Hematopoietic multipotent progenitor cell treated with erythropoietin and hydrocortisone succinate and interleukin-3 and kit ligand, for 8 days (in vitro differentiated cells): ENCODE data around the gene POLR2J.

Source experiments
- DNase-seq: peaks from one replicate; pipeline ENCODE4 v3.0.0-alpha.2; 2015

POLR2J gene

GRCh38 chr7:102434039-102434486, 44.7 kb downstream of the POLR2J start:
- DNase-seq, result no peak

GRCh38 chr7:102433219-102434038, 45.3 kb downstream of the POLR2J start, which contains the start of gene ORAI2:
TSS of gene ORAI2 (plus strand) at chr7:102433575. CDS start at chr7:102438957, 5,382 bp downstream.
- peak; percentile 56 for DNase-seq

- DNase-seq, result no peak
Measured at GRCh38 chr7:102432442-102433218, 46.1 kb downstream of the POLR2J start.

- DNase-seq, result peak; percentile 35
Measured at GRCh38 chr7:102431617-102432298, 47.0 kb downstream of the POLR2J start.

- no peak for DNase-seq
Measured at GRCh38 chr7:102429141-102429899, 49.4 kb downstream of the POLR2J start.

- no peak for DNase-seq
Measured at GRCh38 chr7:102427019-102427405, 51.7 kb downstream of the POLR2J start.

GRCh38 chr7:102426268-102427018, 52.3 kb downstream of the POLR2J start:
- DNase-seq, result peak; percentile 44

GRCh38 chr7:102425639-102426267, 53.0 kb downstream of the POLR2J start:
- DNase-seq, result peak; percentile 70

GRCh38 chr7:102424787-102425218, 53.9 kb downstream of the POLR2J start:
- DNase-seq, result no peak

- DNase-seq, result no peak
Measured at GRCh38 chr7:102424129-102424551, 54.6 kb downstream of the POLR2J start.
